NCI-H526 (cell line): ENCODE results near the gene SDHAF2.
A peak's percentile ranks its signal among the peaks of the same experiment; 100 is the strongest.
"Not testable (repeated sequence)": the region's sequence is repeated elsewhere in the genome, so short reads cannot be mapped to it uniquely, and the experiment has no call there.

Experiments
- DNase-seq, 2 experiments: peaks; one replicate each; lab custom pipeline; 2025; lab: John Stamatoyannopoulos, UW

Gene SDHAF2

DNA sequence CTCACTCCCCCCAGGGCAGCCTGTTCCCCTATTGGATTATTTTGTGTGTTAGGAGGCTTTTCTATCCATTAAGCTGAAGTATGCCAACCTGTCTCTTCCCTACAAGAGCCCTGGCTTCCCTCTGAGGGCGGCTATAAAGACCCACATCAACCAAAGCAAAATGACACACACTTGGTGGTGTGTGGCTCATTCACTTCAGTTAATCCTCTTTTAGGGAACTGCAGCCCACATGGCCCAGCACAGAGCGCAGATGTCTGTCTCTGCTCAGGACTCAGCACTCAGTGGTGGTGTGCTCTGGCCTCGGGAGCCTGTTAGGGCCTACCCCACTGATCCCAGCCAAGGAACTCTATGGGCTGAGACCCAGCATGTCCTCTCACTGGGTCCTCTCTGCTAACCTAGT lies 46.4 kb downstream of the SDHAF2 start:
- DNase-seq, result no peak

DNA sequence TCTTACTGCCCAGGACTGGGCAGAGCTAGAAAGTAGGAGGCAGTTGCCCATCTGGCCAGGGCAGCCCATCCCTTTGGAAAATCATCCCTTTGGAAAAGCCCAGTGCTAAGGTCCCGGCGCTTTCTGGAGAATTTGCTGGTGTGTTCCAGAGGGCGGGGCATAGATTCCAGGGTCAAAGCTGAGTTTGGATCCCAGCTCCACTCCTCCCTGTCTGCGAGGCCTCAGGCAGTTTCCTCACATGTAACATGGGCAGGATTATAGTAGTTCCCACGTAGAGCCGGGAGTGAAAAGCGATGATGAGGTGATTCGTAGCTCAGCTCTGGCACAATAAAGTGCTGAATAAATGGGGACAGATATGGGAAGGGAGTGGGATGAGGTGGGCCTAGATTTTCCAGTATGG lies 47.2 kb downstream of the SDHAF2 start:
- no peak for DNase-seq

DNA sequence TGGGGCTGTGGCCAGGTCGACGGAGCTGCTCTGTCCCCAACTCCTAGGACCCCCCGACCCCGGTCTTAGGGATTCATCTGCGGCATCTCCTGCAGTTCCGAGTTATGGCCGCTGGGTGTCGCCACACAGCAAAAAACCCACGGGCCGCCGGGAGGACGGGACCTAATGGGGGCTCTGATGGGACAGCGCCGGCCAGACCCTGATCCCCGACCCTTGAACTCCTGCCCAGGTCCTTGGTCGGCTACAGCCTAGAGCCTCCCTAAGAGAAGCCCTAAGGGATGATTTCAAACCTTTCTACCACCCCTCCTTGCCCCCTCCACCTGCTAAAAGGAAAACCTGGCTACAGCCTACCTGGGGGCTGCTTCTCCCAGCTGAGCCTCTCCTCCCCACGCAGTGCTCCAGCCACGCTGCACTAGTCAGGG lies 47.8 kb downstream of the SDHAF2 start:
- DNase-seq, result peak in 1 of 2 experiments; percentile 74

DNA sequence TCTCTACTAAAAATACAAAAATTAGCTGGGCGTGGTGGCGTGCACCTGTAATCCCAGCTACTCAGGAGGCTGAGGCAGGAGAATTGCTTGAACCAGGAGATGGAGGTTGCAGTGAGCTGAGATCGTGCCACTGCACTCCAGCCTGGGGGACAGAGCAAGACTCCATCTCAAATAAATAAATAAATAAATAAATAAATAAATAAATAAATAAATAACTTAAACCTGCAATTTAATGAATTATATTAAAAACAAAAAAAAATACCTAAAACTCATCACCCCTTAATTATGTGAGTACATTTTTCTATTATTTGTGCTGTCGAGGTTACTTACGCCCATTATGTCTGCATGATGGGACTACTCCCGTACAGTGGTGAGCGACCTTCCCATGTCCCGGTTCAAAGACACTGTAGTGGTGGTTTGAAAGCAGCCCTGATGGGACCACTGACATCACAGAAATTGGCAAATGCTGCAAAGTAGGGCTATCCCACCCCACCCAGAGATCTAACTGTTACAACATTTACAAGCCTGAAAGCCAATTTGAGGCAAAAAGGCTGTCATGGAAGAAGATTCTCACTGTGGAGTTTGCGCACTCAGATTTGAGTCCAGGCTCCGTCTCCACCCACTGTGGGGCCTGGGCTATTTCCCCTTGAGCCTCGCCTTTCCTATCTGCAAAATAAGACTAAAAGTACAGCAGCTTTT lies 49.6 kb downstream of the SDHAF2 start:
- not testable (repeated sequence) for DNase-seq

DNA sequence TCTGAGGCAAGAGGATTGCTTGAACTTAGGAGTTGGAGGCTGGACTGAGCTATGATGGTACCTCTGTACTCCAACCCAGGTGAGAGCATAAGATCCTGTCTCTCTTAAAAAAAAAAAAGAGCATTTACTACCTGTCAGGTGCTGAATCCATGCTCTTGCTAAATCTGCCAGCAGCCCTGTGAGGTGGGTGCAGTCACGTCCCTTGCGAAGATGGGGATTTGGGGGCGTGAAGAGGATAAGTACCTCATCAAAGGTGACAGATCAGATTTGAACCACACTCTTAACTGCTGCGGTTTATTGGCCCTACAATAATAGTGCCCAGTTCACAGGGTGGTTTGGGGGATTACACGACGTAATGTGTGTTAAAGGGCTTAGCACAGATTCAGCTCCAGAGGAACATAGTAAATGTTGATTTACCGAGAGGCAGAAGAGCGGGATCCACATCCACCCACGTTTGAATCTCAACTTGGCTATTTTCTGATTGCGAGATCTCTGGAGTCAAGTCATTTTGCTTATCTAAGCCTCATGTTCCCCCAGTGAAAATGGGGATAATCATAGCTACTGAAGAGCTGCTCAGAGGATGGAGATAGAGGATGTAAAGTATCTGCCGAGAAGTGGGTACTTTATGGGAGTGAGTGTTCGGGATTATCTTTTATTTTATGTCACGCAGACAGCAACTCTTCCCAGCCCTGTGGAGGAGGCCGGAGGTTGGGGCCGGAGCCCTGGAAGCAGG lies 50.5 kb downstream of the SDHAF2 start:
- DNase-seq, result no peak

DNA sequence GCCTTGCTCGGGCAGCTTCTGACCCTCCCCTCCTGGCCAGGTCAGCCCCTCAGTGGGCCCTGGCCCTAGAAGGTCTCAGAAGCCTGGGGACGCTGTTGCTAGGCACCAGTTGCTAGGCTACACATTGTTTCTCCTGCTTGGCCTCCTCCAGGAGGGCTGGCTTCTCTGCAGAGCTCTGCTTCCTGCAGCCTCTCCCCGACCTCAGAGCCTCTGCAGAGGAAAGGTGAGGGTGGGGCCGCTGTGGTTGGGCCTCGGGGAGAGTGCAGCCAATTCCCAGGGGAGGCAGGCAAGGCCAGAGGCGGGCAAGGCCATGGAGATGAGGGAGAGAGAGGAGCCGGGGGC lies 51.0 kb downstream of the SDHAF2 start:
- peak; percentile 87 to 95 for DNase-seq

DNA sequence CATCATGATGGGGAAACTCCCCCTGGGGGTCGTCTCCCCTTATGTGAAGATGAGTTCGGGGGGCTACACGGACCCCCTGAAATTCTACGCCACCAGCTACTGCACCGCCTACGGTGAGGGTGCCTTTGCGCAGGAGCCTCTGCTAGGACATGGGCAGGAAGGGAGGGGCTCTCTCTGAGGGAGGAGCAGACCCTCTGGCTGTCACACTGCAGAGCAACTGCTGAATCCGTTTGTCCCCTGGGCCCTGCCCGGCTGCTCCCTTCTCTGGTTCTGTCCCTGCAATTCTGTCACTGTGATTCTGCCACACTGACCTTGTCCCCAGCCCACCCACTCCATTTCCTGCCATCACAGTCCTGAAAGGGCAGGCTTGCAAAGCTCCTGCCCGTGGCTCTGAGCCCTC lies 51.9 kb downstream of the SDHAF2 start:
- no peak for DNase-seq

DNA sequence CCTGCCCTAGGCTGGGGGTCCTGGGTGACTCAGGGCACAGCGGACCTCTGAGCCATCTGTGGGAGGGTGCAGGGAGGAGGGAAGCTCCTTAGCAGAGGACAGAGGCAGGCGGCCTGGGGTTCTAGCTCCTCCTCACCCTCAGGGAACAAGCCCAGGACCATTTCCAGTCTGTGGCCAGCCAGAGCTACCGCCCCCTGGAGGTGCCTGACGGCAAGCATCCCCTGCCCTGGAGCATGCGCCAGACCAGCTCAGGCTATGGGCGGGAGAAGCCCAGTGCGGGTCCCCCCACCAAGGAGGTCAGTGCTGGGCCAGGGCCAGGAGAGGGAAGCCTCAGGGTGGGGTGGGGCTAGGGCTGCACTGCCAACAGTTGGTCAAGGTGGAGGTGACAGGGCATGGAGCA lies 52.6 kb downstream of the SDHAF2 start:
- DNase-seq, result peak in 1 of 2 experiments; percentile 47

DNA sequence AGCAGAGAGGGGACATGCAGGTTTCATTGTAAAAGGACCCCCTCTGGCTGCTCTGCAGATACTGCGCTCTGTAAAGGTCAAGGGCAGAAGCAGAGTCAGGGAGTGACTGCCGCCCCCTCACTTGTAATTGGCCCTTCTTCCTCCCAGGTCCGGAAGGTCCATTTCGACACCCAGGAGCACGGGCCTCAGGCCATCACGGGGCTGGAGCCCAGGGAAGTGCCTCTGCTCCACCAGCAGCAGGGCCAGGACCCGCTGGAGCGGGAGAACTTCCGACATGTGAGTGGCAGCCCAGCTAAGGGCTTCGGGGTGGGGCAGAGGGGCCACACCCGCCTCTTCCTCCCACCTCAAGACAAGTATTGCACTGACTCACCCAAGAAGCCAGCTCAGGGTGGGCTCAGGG lies 54.6 kb downstream of the SDHAF2 start:
- DNase-seq, result no peak

DNA sequence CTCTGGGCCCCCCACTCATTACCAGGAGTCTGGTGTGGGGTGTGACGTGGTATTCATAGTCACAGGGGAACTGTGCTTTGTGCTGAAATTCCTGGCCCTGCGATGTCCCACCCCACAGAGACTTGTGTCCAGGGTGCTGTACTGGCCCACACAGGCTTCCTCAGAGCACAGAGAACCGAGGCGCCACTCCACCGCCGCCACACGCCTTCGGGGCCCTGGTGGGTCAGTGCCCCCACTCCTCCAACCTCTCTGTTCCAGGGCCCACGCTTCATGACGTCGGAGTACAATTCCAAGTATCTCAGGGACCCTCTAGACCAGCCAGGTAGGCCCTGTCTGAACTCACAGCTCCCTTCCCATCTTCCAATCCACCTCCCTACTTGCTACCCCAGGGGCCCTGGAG lies 55.2 kb downstream of the SDHAF2 start:
- no peak for DNase-seq

DNA sequence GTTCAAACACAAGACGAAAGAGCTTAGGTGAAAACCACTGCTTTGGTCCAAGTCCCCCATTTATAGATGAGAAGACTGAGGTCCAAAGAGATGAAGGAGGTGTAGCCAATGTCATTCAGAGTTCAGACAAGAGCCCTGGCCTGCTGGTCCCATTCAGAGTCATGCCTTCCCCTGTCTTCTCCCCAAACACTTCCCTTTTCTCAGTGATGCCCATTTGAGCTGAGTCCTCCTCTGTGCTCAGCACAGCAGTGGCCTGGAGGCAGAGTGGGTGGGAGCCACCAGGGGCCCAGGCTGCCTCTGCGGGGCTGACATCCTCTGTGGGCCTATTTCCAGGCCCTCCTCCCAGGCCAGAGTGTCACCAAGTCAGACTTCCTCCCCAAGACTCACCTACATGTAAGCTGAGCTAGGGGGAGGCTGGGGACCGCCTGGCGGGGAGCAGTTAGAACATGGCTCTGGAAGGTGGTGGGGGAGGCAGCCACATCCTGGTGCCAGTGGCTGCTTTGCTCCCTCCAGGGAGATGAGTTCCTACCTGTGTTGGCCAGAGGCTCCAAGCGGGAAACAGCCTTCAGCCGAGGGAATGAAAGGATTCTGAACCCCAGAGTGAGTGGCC lies 56.2 kb downstream of the SDHAF2 start:
- no peak for DNase-seq

DNA sequence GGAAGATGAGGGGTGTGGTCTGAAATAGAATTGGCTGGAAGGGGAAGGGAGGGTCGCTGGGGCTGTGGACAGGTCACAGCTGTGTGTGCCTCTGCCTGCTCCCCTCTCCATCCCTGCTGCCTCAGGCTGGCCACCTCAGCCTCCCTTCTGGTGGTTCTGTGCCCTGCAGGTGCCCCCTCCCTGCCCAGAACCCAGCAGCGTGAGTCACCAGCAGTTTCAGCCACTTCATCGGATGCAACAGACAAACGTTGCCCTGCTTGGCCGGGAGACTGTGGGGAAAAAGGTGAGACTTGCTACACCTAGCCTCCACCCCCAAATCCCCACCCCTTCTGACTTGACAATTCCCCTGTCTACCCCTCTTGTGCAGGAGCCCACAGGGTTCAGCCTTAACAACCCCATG lies 56.9 kb downstream of the SDHAF2 start:
- no peak for DNase-seq

DNA sequence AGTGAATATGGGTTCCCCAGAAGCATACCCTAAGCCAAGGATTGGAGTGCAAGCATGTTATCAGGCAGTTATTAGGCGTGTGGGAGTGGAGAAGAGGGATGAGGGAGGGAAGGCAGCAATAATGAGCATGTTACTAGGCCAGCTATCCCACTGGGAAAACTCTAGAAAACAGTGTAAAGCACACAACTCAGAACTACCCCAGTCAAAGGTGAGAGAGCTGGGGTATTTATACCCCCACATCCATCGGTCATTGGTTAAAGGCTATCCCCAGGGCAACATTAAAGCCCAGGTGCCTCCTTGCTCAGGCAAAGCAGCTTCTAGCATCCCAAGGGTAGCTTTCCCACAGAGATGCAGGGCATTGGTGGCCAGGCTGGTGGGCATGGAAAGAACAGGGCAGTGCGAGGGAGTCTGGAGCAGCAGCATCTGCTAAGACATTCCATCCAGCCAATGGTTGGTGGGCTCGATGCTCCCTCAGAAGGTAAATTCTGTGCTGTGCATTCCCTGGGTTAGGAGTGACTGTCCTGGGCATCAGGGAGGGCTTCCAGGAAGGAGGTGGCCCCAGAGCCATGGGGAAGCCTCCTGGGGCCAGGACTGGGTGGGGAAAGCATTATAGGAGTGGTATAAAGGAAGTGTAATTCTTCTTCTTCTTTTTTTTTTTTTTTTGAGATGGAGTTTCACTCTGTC lies 57.6 kb downstream of the SDHAF2 start:
- no peak for DNase-seq

DNA sequence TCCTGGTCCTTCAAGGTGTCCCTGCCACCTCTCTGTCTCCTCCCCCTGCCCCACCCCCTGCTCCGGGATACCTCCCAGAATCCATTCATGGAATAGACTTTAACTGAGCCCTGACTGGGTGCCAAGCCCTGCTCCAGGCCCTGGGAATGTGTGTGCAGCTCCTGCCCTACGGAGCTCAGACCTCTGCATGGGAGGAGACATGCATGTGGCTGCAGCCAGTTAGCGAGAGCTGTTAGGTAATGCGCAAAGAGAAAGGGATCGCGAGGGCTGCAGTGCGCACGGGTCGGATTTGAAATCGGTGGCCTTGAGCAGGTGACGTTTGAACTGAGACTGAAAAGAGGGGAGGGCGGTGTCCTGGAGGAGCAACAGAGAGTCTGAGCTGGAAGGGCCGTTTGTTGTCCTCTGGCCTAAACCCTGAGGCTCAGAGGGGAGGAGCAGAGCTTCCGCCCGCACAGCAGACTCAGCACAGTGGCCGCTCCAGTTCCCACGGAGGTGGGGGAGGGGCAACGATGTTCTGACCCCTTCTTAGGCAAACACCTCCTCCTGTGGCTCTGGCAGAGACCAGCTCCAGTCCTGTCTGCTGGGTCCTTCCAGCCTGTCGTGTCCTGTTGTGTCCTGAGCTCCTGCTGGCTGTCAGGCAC lies 58.8 kb downstream of the SDHAF2 start:
- peak in 1 of 2 experiments; percentile 38 for DNase-seq

DNA sequence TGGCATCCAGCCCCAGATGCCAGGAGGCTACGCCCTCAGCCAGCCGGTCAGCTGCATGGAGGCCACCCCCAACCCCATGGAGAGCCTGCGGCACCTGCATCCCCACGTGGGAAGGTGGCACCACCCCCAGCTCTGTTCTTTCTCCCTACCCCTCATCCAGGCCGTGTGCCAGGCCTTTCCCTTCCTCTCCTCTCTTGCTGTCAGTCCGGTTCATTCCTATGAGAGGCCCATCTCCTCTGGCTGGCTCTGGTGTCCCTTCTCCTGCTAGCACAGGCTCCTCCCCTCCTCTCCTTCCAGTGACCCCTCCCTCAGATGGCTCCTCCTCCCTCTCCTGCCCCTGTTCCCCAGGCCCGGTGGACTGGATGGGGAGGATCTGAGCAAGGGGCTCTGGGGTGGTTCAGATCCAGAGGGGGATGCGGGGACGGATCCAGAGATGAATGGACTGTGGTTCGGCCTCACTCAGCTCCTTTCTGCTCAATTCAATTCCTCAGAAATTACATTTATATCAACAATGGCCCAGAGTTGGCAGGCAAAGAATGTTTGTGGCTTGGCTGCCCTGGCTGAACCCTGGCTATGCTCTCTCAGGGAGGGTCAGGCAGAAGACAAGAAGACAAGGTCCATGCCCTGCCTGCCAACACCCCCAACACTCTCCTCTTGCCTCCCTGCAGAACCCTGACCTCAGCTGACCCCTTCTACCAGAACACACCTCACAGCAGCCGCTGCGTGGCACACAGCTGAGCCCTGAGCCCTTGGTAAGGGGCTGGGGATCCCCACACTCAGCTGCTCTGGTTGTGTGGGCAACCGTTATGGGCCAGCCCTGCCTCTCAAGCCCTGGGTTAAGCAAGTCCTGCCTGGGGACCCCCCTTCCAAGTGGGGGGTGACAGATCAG lies 60.2 kb downstream of the SDHAF2 start:
- DNase-seq, result peak in 1 of 2 experiments; percentile 60

DNA sequence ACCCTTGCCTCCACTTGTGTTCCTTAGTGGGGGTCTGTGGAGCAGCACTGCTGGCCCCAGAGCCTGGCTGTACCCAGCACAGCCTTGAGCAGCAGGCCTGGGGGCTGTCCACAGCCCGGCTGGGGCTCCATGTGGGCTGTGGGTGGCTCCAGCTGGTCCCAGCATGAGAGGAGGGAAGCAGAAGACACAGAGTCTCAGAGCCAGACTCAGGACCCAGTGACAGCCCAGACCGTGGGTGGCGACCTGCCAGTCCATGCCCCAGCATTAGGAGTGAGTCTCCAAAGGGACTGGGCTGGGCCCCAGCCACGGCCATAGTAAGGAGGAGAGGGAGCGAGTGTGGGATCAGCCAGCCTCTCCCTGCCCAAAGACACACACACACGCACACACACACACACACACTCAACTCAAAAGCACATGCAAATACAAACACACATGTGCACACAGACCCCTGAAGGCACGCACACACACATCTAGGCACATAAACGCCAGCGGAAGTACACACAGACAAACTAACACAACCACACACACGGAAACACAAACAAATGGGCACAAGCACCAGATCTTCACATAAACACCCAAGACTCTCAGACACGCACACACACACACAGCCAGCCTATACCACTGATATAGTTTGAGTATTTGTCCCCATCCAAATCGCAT lies 61.9 kb downstream of the SDHAF2 start:
- DNase-seq, result no peak

DNA sequence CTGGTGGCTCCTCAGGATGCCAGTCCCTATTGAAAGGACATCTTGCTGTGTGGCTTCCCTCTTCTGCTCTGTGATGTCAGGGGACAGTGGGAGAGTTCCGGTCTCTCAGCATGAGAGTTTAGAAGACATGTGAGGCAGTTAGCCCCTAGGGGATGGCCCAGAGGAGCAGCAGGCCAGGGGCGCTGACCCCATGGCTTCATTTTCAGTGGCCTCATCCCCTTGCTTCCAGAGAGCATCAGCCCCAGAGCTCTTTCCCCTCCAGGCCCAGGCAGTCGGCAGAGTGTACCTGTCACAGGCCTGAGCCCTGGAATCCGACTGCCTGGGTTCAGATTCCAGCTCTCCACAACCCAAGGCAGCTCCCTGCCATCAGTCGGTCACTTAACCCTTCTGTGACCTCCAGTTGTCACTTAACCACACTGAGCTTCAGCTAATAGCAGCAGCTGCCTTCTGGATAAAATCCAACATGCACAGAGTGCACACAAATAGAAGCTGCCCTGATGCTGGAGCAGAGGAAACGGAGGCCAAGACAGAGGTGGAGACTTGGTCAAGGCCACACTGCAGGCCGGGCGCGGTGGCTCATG lies 64.5 kb downstream of the SDHAF2 start:
- no peak for DNase-seq

DNA sequence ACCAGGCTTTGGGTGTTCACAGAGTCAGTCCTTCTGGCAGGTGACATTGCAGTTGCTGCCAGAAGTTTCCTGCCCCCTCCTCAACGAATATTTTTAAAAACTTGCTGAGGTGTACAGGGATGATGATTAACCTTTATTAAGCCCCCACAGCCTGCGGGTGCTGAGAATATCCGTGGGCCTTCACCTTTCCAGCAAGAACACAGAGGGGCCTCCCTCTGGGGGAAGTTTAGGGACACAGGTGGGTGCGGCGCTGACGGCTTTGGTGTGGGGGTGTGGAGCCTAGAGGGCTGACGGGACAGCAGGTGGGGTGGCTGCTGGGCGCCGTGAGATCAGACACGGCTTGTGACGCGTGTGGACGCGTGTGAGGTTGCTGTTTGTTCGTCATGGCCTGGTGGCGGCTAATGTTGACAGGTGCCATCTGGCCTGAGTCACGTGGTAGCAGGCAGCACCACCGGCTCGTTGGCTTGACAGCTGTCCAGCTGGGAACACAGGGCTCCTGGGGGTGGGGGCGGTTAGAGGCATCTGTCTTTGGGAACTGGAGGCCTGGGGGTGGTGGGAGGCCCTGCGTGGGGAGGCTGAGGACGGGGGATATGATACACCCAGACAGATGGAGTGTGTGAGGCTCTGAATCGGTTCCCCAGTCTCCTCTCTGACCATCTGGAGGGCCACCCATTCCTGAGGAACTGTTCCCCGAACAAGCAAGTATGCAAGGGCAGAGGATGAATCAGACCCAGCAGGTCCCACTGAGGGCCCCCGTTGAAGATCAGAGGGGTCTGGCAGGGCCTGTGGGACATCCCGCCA lies 66.1 kb downstream of the SDHAF2 start:
- peak in 1 of 2 experiments; percentile 49 for DNase-seq
